RPMI7951 (cell line): ENCODE results near the gene PET100. TPM values are rescaled to one million over a fixed set of nuclear protein-coding genes. Genes with fewer than 3 reads are reported as not detected.

ENCODE experiments used
- DNase-seq: peaks from one replicate; pipeline ENCODE4 v3.0.0-alpha.2; 2012; ENCODE audit warnings: low read depth
- total RNA-seq: library from RNA; depleted of rRNA; stranded (reverse); fragments of >200 nt; shearing (Covaris generic); gene quantifications from 2 replicates; pipeline ENCODE4 v1.2.3, GENCODE V29; 2014; rRNA removed

The PET100 gene, protein sequence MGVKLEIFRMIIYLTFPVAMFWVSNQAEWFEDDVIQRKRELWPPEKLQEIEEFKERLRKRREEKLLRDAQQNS
- total RNA-seq: 80.6 and 92.9 TPM in 2 replicates

GRCh38 chr19:7629347-7630054 lies at the start of gene PET100, which contains the start of gene XAB2:
Gene PET100, plus strand, starts transcription at chr19:7629793. Its CDS starts 41 bp downstream, at chr19:7629834.
Gene XAB2, minus strand, starts transcription at chr19:7629545. Its CDS starts 18 bp downstream, at chr19:7629527.
- peak; percentile 98 for DNase-seq

GRCh38 chr19:7582446-7582845 lies 47.1 kb upstream of the PET100 start:
- DNase-seq: no peak

GRCh38 chr19:7589822-7590221 lies 39.8 kb upstream of the PET100 start:
- DNase-seq: no peak

GRCh38 chr19:7590256-7590655 lies 39.3 kb upstream of the PET100 start:
- no peak for DNase-seq

DNA sequence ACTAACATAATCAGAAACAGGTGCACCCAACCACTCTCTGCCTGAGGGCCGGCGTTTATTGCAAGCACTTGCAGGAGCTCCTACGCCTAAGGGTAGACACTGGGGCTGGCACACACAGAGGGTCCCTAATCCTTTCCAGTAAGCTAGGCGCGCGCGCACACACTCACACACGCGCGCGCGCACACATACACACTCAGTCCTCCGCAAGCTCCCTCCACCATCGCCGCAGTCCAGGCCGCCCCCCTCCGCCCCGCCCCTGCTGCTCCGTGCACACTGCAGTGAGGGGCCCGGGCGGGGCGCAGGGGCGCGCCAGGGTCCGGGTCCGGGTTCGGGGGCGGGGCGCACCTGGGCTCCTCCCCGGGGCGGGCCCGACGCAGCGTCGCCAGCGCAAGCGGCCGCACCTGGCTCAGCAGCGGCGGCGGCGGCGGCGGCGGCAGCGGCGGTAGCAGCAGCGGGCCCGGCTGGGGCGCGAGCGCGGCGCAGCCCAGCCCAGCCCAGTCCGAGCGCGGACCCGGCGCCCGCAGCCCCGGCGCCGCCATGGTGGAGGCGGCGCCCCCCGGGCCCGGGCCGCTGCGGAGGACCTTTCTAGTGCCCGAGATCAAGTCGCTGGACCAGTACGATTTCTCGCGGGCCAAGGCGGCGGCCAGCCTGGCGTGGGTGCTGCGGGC lies 34.0 kb upstream of the PET100 start, which contains the start of gene CAMSAP3:
Gene CAMSAP3, plus strand, starts transcription at position 398 of the 668 bp plus-strand sequence. Its CDS starts 140 bp downstream, at position 538.
- DNase-seq: no peak

GRCh38 chr19:7596211-7596937 lies 33.2 kb upstream of the PET100 start:
- DNase-seq: no peak

DNA sequence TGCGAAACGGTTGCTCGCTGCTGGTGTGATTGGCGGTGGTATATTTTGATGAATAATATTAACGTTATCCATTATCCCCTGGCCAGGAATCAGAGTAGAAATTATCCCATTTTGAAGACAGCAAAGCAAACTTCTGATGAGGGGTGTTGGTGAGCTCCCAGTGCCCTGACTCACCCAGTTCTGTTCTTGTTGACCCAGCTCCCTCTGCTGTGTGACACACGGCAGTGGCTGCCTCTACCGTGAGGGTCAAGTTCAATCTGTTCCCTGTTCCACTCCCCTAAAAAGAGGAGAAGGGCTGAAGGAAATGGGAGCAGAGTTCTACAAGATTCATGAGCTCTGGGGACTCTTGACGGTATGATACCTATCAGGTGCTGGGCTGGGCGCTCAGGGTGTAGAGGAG lies 31.9 kb upstream of the PET100 start:
- no peak for DNase-seq

DNA sequence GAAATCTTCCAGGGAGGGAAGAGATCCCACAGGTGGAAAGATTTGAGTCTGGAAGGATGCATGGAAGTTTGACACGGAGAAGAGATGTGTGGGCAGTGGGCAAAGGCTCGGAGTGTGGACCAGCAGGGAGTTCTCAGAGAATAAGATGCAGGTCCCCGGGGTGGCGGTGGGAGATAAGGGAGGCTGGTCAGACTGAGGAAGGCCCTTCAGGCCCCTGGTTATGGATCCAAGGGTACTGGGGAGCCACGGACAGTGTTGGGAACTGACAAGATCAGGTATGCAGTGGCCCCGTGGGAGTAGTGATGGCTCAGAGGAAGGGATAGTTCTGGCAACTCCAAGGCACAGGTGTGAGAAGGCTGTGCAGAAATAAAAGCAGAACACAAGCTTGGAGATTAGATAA lies 31.4 kb upstream of the PET100 start:
- DNase-seq: no peak

DNA sequence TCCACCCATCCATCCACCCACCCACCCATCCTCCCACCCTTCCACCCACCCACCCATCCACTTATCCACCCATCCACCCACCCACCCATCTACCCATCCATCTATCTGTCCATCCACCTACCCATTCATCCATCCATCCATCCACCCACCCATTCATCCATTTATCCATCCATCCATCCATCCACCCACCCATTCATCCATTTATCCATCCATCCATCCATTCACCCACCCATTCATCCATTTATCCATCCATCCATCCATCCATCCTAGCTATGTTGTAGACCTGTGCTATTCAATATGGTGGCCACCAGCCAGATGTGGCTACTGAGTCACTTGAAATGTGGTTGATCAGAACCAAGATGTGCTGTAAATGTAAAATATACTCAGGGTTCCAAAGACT lies 28.9 kb upstream of the PET100 start:
- DNase-seq: no peak

DNA sequence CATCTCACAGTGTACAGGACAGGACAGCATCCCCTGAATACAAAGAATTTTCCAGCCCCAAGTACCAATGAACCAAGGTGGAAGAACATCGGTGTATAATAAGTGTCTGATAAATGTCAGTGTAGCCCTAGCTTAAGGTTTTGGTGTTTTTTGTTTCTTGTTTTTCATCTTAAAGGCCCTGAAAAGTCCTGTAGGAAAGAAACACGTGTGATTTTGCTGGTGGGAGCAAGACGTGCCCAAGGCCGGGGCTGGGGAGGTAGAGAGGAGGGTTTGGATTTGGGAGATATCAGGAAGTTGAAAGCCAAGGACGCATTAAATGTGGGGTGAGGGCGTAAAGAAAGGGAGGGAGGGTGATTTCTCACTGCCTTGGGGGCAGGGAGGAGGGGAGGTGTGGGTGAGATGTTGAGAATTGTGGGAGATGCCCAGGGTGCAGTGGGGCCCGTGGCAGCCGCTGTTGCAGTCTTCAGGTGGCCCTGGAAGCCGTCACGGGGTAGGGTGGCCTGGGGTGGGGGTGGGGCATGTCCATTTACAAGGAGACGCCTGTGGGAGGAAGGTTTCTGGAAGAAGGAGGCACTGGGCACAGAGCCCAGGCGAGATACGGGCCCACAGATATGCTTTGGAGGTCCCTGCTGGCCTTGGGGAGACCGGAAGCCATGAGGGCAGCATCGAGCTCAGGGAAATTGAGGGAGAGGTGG lies 27.2 kb upstream of the PET100 start:
- DNase-seq: no peak

DNA sequence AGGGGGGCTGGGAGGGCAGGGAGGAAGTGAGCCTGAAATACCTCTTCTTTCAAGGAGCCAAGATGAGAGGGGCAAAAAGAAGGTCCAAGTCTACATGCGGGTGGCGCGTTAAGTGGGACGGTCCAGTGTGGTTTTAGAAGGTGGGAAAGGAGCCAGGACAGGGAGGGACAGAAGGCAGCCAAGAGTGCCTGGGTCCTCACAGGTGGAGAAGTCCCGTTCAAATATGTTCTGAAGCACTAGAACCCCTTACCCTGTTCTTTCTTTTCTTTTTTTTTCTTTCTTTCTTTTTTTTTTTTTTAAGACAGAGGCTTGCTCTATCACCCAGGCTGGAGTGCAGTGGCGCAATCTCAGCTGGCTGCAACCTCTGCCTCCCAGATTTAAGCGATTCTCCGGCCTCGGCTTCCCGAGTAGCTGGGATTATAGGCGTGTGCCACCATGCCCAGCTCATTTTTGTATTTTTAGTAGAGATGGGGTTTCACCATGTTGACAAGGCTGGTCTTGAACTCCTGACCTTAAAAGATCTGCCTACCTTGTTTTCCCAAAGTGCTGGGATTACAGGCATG lies 26.6 kb upstream of the PET100 start:
- no peak for DNase-seq

GRCh38 chr19:7603919-7604318 lies 25.7 kb upstream of the PET100 start:
- DNase-seq: no peak

DNA sequence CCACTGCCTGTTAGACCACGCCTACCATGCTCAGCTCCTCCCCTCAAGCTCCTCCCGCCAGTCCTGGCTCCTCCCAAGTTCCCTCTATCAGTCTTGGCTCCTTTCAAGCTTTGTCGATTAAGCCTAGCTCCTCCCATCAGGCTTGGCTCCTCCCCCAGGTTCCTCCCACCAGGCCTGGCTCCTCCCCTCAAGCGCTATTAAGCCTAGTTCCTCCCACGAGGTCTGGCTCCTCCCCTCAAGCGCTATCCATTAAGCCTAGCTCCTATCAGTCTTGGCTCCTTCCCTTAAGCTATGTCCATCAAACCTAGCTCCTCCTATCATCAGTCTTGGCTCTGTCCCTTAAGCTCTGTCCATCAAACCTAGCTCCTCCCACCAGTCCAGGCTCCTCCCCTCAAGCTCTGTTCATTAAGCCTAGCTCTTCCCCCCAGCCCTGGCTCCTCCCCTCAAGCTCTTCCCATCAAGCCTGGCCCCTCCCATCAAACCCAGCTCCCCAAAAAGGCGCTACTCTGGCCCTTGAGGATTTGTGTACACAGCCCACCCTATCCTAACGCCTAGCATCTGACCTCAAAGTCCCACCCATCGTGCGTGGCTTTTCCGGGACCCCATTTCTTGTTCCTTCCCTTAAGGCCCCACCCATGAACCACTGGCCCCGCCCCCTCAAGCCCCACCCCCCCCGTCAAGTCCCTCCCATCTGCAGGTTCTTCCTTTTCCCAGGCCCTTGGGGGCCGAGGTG lies 23.9 kb upstream of the PET100 start:
- DNase-seq: peak; percentile 54

DNA sequence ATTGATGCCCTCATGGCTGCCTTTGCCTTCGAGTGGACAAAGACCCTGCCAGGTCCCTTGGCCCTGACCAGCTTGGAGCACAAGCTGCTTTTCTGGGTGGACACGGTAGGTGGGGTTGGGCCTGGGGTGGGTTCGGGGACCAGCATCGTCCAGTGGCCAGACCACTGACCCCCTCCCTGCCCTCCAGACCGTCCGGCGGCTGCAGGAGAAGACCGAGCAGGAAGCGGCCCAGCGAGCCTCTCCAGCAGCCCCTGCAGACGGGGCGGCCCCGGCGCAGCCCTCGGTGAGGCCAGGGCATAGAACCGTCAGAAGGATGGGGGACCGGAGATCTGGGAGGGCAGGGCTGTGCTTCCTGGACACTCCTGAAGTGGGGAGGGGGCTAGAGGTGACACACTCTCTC lies 23.3 kb upstream of the PET100 start:
- DNase-seq: no peak

- DNase-seq: no peak
Measured at GRCh38 chr19:7607212-7607873, 22.2 kb upstream of the PET100 start.

GRCh38 chr19:7607874-7608560 lies 21.6 kb upstream of the PET100 start:
- no peak for DNase-seq

DNA sequence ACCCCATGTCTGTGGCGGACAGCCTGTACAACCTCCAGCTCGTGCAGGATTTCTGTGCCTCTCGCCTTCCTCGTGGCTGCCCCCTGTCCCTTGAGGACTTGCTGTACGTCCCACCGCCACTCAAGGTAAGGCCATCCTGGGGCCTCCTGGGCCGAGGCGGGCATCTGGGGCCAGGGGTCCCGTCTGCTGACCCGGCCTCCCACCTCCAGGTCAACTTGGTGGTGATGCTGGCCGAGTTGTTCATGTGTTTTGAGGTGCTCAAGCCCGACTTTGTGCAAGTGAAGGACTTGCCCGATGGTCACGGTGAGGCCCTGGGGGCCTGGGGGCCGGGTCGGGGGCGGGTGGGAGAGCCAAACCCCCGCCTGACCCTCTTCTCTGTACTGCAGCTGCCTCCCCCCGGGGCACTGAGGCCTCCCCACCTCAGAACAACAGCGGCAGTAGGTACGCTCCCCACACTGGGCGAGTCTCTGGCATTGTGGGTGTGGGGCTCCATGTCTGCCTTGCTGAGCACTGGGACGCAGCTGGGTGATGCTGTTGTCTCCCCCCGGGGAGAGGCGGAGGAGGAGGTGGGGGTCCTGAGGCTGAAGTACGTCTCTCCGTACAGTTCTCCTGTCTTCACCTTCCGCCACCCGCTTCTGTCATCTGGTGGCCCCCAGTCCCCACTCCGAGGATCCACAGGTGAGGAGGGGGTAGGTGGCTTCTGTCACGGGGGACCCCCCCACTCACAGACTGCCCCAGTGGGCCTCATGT lies 18.9 kb upstream of the PET100 start:
- no peak for DNase-seq

GRCh38 chr19:7611541-7612279 lies 17.9 kb upstream of the PET100 start:
- no peak for DNase-seq
